Osteocyte (in vitro differentiated cells): Measurements from ENCODE around the gene TANGO6. TPM values are rescaled to one million over a fixed set of nuclear protein-coding genes. Genes with fewer than 3 reads are reported as not detected.

ENCODE experiments used
- DNase-seq: peaks from one replicate; pipeline ENCODE4 v3.0.0; 2021; ENCODE audit warnings: mixed read lengths; ENCODE audit not compliant: unreplicated experiment; ENCODE audit errors: extremely low spot score
- H3K27ac Mint-ChIP-seq: one replicate; pipeline ENCODE4 v1.8.0; 2021; ENCODE audit warnings: mild to moderate bottlenecking, mixed read lengths; ENCODE audit not compliant: unreplicated experiment
- H3K27me3 Mint-ChIP-seq: one replicate; pipeline ENCODE4 v1.8.0; 2021; ENCODE audit warnings: mixed read lengths; ENCODE audit not compliant: unreplicated experiment
- H3K36me3 Mint-ChIP-seq: one replicate; pipeline ENCODE4 v1.8.0; 2021; ENCODE audit warnings: mixed read lengths; ENCODE audit not compliant: unreplicated experiment
- H3K4me1 Mint-ChIP-seq: one replicate; pipeline ENCODE4 v1.8.0; 2021; ENCODE audit warnings: mixed read lengths; ENCODE audit not compliant: unreplicated experiment
- H3K4me3 Mint-ChIP-seq: one replicate; pipeline ENCODE4 v1.8.0; 2021; ENCODE audit warnings: mild to moderate bottlenecking, moderate library complexity, mixed read lengths; ENCODE audit not compliant: unreplicated experiment
- H3K9me3 Mint-ChIP-seq: one replicate; pipeline ENCODE4 v1.8.0; 2021; ENCODE audit warnings: mixed read lengths; ENCODE audit not compliant: unreplicated experiment
- CTCF ChIP-seq: fragments of 200-600 bp; sonication (generic); IDR thresholded peaks from 2 replicates; pipeline ENCODE4 v1.5.0; 2021; ENCODE audit warnings: antibody characterized with exemption, mild to moderate bottlenecking, moderate library complexity
- total RNA-seq: library from RNA; stranded (reverse); gene quantifications from 2 replicates; pipeline ENCODE4 v1.2.1, GENCODE V29; 2021

Gene TANGO6
- total RNA-seq, 1 donor from 2014 or later: 11.9 TPM

GRCh38 chr16:68907781-68908181, 64.5 kb downstream of the TANGO6 start:
- no peaks in the 10 kb centered on the region for H3K4me1 Mint-ChIP-seq

GRCh38 chr16:68909099-68909733, 65.9 kb downstream of the TANGO6 start:
- Mint-ChIP-seq H3K27me3 (no peaks in the 10 kb centered on the region), H3K9me3 (no peaks in the 10 kb centered on the region), H3K36me3 (no peaks in the 10 kb centered on the region), H3K4me3 (no peak overlapping the region), H3K27ac (no peak overlapping the region), H3K4me1 (no peaks in the 10 kb centered on the region)
- no peak for DNase-seq
- TF ChIP-seq CTCF: no peak

More at GRCh38 chr16:68907781-68908181, 64.5 kb downstream of the TANGO6 start:
- Mint-ChIP-seq H3K9me3 (no peaks in the 10 kb centered on the region), H3K36me3 (peaks cover 2% of the 10 kb centered on the region), H3K27ac (no peak overlapping the region), H3K4me3 (no peak overlapping the region), H3K27me3 (no peaks in the 10 kb centered on the region)
- TF ChIP-seq CTCF: no peak
- DNase-seq: no peak

GRCh38 chr16:68910051-68910450, 66.7 kb downstream of the TANGO6 start:
- Mint-ChIP-seq H3K36me3 (no peaks in the 10 kb centered on the region), H3K27me3 (no peaks in the 10 kb centered on the region)

GRCh38 chr16:68915589-68915988, 72.3 kb downstream of the TANGO6 start:
- Mint-ChIP-seq H3K27me3 (no peaks in the 10 kb centered on the region), H3K9me3 (no peaks in the 10 kb centered on the region), H3K4me1 (no peaks in the 10 kb centered on the region), H3K36me3 (peaks cover 7% of the 10 kb centered on the region), H3K27ac (no peak overlapping the region), H3K4me3 (no peak overlapping the region)
- no peak for DNase-seq
- no peak for TF ChIP-seq CTCF

More at GRCh38 chr16:68910051-68910450, 66.7 kb downstream of the TANGO6 start:
- no peak for TF ChIP-seq CTCF
- Mint-ChIP-seq H3K27ac (no peak overlapping the region), H3K4me3 (no peak overlapping the region), H3K4me1 (no peaks in the 10 kb centered on the region), H3K9me3 (no peaks in the 10 kb centered on the region)
- DNase-seq: no peak

- H3K4me3 Mint-ChIP-seq: no peak overlapping the region
- H3K27me3 Mint-ChIP-seq: no peaks in the 10 kb centered on the region
- H3K27ac Mint-ChIP-seq: no peak overlapping the region
- H3K4me1 Mint-ChIP-seq: no peaks in the 10 kb centered on the region
- no peak for TF ChIP-seq CTCF
- DNase-seq: no peak
- H3K9me3 Mint-ChIP-seq: no peaks in the 10 kb centered on the region
- peaks cover 14% of the 10 kb centered on the region for H3K36me3 Mint-ChIP-seq
Observed at GRCh38 chr16:68917541-68917940, 74.2 kb downstream of the TANGO6 start.
